Measurements from ENCODE around the gene TCF4.
A peak's percentile ranks its signal among the peaks of the same experiment; 100 is the strongest.

The TCF4 gene

DNA sequence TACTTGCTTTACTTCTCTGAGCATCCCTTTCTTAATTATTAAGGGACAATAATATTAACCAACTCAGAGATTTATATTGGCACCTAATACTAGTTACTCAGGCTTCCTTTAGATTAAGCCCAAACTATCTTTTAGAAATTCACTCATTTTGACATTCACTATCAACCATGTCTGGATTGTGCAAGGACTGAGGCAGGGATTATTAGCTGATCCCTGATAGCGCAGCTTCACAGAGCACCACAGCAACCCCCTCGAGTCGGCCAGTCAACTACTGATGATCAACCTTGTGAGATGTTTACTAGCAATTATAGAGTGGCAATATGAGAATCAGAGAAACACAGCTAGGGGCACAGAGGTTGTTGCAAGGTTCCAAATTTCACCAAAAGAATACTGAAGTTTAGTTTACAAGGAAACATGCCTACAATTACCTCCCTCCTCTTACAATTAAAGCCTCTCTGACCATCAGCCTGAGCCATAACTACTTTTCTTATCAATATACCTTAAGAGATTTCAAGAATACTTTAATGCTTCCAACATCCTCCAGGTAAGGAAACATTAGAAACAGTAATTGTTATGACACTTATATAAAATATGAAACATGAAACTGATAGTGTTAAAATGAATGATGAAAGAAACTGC, 191.6 kb downstream of the TCF4 start:
- H3K27ac ChIP-seq = no peak overlapping the region
- TF ChIP-seq, protein P1, sequence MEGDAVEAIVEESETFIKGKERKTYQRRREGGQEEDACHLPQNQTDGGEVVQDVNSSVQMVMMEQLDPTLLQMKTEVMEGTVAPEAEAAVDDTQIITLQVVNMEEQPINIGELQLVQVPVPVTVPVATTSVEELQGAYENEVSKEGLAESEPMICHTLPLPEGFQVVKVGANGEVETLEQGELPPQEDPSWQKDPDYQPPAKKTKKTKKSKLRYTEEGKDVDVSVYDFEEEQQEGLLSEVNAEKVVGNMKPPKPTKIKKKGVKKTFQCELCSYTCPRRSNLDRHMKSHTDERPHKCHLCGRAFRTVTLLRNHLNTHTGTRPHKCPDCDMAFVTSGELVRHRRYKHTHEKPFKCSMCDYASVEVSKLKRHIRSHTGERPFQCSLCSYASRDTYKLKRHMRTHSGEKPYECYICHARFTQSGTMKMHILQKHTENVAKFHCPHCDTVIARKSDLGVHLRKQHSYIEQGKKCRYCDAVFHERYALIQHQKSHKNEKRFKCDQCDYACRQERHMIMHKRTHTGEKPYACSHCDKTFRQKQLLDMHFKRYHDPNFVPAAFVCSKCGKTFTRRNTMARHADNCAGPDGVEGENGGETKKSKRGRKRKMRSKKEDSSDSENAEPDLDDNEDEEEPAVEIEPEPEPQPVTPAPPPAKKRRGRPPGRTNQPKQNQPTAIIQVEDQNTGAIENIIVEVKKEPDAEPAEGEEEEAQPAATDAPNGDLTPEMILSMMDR (conservative IDR thresholded peaks at IDR 0.05) = no peak

DNA sequence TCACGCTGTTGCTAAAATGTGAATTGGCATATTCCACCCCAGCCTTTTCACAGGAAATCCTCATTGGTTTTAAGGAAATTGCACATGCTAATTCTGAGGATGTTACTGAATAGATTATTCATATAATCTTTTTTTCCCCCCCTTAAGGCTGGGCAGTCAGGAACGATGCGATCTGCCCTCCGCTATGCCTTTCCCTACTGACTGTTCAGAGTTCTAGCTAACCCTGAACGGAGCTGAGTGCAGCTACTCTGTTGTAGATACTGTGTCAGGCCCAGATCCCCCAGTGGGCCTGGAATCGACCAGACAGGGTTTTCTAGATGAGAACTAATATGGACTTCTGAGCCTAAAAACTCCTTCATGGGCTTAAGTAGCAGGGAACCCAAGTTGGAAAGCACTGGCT, 192.2 kb downstream of the TCF4 start:
- TF ChIP-seq, protein P1 (conservative IDR thresholded peaks at IDR 0.05) = no peak
- no peak overlapping the region for H3K27ac ChIP-seq

DNA sequence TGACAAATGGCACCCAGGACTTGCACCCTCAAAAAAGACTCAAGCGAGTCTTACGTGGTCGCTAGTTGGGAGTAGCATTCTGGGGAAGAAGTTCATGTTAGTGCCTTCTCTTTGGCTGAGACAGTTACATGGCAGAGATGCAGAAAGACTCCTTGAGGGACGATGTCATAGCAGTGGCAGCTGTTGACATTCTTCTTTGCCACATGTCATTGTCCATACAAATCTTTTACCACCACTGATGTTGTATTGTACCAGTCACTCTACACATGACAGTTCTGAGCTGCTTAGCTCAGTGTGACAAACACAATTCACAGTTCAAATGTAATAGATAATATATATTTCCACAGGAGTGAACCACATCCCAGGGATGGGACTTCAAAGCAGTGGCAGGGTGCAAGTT, 197.1 kb downstream of the TCF4 start:
- TF ChIP-seq, protein P1 (conservative IDR thresholded peaks at IDR 0.05) = no peak
- H3K27ac ChIP-seq = no peak overlapping the region

DNA sequence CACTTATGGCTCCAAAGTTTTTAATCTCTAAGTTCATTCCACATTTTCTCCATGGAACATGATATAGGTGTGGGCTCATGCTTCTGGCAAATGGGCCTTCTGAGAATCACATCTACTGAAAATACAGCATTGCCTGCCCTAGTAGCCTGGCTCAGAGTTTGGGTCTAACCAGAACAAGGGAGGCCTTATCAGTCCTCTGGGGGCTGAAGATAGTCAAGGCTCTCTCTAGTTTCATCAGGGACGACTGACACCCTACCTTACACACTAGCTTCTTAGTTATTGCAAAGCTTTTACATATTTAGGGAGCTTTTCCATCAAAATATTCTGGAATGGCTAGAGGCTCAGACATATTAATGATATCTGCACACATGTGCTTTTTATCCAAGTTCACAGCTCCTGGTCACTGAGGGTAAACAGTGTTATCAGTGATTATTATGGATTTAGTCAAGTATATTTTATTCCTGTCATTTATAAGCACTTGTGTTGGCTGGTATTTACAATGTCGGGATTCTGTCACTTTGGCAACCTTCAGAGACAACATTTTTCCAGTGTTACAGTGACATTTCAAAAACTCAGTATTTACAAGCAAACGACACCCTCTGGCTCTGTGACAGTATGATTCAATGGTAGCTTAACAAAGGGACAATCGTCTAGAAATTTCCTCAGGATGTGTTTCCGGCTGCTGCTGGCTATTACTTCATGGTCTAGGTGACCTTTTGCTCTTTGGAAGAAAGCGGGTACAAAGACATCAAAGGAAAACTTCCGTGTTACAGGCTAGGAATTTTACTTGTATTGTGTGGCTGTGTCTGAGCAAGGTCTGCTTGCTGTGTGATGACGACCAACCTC, 200.6 kb downstream of the TCF4 start:
- H3K27ac ChIP-seq = no peak overlapping the region
- TF ChIP-seq, protein P1 (conservative IDR thresholded peaks at IDR 0.05) = no peak

DNA sequence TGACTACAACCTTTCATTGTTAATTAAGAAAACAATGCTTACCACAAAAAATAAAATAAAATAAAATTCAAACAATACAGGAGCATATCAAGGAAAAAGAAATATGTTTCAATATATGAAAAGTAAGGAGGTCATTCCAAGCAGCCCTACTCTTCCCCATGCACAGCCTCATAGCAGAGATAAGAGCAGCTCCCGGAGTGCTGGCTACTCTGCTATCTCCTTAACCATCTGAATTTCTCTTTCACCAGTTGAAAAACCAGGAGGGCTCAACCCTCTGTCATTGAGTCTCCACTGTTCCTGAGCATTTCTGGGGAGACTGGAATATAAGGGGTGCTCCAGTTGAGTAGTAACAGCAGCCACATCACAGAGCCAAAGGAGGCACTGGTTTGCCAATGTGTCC, 201.4 kb downstream of the TCF4 start:
- TF ChIP-seq, protein P1 (conservative IDR thresholded peaks at IDR 0.05) = no peak
- H3K27ac ChIP-seq = no peak overlapping the region

DNA sequence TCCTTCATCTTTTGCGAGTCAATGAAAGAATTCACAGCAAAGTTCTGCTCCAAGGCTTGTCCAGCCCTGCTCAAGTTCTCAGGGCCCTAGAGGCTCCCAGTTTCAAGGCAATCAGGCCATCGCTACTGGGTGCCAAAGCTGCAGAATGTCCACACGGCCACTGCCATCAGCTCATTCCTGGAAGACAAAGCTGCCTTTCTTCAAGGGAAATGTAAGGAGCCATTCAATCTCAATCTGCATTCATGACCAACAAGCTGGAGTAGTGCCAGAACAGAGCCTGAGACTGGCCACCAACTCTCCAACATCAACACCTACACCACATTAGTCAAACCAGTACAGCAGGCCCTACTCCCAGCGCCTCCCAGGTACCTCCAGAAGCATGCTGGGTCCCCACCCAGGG, 202.2 kb downstream of the TCF4 start:
- TF ChIP-seq, protein P1 (conservative IDR thresholded peaks at IDR 0.05) = no peak
- H3K27ac ChIP-seq = no peak overlapping the region

DNA sequence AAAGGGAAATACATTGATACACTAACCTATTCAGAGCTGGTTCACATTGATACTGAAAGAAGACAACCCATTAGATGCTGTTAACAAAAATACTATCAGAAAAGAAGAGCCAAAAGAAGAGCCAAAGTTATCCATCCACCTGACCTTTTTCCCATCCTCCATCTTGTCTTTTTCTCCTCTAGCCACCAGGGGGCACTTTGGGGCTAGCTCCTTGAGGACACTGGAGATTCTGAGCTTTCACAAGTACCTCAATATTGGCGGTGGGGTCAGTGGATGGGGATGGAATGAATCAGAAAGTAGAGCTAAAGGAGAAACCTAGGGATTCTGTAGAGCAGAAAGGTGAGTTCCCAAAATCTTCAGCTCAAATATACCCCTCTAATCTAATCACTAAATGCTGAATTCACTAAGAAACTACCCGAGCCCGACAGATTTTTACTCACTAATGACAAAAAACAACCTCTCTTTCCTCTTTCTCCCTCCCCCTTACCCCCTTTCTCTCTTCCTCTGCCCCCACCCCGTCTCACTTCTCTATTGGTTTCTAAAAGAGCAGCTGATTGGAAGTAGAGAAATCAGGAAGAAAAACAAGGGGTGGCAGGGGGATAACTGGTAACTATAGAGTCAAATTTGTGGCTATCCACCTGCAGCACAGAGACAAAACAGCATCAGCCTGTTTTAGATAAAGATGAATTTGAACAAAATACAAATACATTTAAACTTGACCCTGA, 203.3 kb downstream of the TCF4 start:
- TF ChIP-seq, protein P1 (conservative IDR thresholded peaks at IDR 0.05) = peak; percentile 21; the same call in 1 of the 2 replicates
- H3K27ac ChIP-seq = no peak overlapping the region
